Stimulated activated CD4-positive, alpha-beta T cell treated with anti-CD3 and anti-CD28 coated beads, Interleukin-1b, Interleukin-23, amount 100 ng/mL, for 48 hours (primary cell): ENCODE results near the gene APOE.
"Not testable (repeated sequence)": the region's sequence is repeated elsewhere in the genome, so short reads cannot be mapped to it uniquely, and the experiment has no call there.

Experiments
- DNase-seq: peaks from one replicate; pipeline ENCODE4 v3.0.0-alpha.2; 2020

APOE gene

GRCh38 chr19:44886141-44886540 lies 19.5 kb upstream of the APOE start:
- DNase-seq: no peak

GRCh38 chr19:44887648-44888047 lies 17.9 kb upstream of the APOE start:
- DNase-seq: no peak

DNA sequence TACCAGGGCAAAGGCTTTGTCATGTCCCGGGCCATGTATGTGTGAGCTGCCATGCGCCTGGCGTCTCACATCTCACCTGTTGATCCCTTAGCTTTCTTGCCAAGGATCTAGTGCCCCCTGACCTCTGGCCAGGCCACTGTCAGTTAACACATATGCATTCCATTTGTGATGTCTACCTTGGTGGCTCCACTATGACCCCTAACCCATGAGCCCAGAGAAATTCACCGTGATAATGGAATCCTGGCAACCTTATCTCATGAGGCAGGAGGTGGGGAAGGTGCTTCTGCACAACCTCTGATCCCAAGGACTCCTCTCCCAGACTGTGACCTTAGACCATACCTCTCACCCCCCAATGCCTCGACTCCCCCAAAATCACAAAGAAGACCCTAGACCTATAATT lies 17.3 kb upstream of the APOE start:
- DNase-seq: not testable (repeated sequence)

DNA sequence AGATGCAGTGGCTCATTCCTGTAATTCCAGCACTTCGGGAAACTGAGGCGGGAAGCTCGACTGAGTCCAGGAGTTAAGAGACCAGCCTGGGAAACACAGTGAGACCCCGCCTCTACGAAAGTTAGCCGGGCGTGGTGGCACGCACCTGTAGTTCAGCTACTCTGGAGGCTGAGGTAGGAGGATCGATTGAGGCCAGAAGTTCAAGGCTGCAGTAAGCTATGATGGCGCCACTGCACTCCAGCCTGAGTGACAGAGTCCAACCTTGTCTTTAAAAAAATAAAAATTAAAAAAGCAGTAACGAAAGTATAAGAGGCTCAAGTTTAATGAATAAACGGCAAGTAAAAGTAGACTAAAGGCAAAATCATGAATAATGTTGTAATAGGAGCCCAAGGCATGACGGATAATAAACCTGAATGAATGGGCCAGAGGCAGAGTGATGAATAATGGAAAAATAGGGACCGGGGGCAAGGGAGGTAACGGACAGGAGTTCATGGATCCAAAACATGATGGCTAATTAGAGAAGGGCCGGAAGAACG lies 15.7 kb upstream of the APOE start:
- no peak for DNase-seq

GRCh38 chr19:44890366-44891015 lies 15.1 kb upstream of the APOE start:
- peak; percentile 100 for DNase-seq

- peak; percentile 32 for DNase-seq
Observed at GRCh38 chr19:44891016-44891882, 14.3 kb upstream of the APOE start, which contains the start of gene TOMM40. Gene TOMM40 (plus strand): TSS chr19:44891254. CDS start chr19:44891416, 162 bp downstream.

- no peak for DNase-seq
Observed at GRCh38 chr19:44892932-44893331, 12.7 kb upstream of the APOE start.

DNA sequence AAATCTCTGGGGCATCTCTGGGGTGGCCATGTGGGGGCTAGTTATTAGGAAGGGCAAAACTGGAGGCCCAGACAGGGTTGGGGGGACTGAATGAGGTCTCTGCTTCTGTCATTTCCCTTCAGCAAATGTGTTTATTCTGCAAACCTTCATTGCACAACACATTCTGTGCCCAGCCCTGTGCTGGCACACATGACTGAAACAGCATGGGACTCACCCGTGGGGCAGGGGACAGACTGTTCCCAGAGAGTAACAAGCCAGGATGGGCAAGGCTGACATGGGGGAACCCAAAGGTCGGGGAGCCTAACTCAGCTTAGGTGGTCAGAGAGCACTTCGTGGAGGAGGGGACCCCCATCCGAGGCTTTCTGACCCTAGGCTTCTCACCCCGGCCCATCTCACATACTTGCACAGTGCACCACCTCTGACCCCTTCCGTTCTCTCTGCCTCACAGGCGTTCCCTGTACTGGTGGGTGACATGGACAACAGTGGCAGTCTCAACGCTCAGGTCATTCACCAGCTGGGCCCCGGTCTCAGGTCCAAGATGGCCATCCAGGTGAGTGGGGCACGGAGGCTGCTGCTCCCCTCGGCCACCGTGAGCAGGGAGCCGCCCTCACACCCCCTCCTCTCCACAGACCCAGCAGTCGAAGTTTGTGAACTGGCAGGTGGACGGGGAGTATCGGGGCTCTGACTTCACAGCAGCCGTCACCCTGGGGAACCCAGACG lies 12.1 kb upstream of the APOE start:
- no peak for DNase-seq

DNA sequence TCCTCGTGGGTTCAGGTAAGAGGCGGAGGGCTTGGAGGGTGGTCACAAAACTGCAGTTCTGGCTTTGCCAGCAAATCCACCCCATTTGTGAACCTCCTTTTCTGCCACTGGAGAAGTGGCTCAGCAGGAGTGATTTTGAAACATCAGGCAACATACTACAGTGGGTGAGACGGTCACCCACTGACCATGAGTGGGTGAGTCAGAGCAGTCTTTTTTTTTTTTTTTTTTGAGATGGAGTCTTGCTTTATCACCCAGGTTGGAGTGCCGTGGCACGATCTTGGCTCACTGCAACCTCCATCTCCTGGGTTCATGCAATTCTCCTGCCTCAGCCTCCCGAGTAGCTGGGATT lies 11.6 kb upstream of the APOE start:
- no peak for DNase-seq

DNA sequence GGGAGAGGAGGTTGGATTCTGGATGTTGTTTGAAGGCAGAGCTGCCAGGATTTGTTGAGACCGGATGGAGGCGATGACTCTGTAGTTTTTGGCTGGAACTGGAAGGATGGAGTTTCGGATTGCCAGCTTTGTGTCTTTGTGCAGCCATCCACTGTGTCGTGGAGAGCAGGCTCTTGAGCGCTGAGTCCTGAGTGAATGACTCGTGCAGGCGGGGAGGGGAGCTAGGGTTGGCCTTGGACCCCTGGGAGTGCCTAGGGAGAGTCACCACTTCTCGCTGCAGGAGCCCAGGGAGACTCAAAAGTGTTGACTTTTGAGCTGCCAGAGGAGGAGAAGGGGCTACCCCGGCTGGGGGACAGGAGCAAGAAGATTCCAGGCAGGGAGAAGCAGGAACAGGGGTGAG lies 10.7 kb upstream of the APOE start:
- DNase-seq: no peak

- DNase-seq: no peak
Observed at GRCh38 chr19:44897835-44898234, 7.8 kb upstream of the APOE start.

DNA sequence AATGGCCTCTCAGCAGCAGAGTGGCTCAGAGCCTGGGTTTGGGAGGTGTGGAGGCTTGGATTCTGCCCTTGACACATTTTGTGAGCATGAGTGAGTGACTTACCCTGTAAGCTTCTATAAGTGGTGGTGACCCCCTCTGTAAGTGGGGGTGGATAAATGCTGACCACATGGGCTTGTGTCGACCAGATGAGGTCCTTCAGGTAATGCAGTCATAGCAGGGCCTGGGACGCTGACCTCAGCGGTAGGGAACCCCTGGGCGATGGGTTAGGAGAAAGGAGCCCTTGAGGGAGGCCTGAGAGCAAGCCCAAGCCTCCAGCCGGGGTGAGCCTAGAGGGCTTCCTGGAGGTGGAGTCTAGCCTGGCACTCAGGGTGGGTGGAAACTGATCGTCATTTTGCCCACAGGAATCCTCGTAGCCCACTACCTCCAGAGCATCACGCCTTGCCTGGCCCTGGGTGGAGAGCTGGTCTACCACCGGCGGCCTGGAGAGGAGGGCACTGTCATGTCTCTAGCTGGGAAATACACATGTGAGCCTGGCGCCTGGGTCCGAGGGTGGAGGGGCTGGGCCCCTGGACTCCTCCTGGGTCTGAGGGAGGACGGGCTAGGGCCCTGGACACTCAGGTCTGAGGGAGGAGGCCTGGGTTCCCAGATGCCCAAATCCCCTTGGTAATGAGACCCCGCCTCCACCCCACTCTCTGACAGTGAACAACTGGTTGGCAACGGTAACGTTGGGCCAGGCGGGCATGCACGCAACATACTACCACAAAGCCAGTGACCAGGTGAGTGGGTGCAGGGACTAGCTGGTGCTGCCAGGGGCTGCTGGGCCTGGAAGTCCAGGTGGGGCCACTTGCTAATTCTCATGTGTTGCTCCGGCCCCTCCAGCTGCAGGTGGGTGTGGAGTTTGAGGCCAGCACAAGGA lies 5.0 kb upstream of the APOE start:
- DNase-seq: no peak

DNA sequence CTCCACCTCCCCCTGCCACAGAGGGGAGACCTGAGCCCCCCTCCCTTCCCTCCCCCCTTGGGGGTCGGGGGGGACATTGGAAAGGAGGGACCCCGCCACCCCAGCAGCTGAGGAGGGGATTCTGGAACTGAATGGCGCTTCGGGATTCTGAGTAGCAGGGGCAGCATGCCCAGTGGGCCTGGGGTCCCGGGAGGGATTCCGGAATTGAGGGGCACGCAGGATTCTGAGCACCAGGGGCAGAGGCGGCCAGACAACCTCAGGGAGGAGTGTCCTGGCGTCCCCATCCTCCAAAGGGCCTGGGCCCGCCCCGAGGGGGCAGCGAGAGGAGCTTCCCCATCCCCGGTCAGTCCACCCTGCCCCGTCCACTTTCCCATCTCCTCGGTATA lies 2.4 kb upstream of the APOE start:
- DNase-seq: no peak

DNA sequence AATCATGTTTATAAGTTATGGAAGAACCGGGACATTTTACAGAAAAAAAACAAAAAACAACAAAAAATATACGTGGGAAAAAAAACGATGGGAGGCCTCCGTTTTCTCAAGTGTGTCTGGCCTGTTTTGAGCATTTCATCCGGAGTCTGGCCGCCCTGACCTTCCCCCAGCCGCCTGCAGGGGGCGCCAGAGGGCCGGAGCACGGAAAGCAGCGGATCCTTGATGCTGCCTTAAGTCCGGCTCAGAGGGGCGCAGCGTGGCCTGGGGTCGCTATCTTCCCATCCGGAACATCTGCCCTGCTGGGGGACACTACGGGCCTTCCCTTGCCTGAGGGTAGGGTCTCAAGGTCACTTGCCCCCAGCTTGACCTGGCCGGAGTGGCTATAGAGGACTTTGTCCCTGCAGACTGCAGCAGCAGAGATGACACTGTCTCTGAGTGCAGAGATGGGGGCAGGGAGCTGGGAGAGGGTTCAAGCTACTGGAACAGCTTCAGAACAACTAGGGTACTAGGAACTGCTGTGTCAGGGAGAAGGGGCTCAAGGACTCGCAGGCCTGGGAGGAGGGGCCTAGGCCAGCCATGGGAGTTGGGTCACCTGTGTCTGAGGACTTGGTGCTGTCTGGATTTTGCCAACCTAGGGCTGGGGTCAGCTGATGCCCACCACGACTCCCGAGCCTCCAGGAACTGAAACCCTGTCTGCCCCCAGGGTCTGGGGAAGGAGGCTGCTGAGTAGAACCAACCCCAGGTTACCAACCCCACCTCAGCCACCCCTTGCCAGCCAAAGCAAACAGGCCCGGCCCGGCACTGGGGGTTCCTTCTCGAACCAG lies 1.8 kb upstream of the APOE start:
- peak; percentile 76 for DNase-seq

DNA sequence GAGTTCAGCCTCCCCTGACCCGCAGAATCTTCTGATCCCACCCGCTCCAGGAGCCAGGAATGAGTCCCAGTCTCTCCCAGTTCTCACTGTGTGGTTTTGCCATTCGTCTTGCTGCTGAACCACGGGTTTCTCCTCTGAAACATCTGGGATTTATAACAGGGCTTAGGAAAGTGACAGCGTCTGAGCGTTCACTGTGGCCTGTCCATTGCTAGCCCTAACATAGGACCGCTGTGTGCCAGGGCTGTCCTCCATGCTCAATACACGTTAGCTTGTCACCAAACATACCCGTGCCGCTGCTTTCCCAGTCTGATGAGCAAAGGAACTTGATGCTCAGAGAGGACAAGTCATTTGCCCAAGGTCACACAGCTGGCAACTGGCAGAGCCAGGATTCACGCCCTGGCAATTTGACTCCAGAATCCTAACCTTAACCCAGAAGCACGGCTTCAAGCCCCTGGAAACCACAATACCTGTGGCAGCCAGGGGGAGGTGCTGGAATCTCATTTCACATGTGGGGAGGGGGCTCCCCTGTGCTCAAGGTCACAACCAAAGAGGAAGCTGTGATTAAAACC lies 1.1 kb upstream of the APOE start:
- no peak for DNase-seq

DNA sequence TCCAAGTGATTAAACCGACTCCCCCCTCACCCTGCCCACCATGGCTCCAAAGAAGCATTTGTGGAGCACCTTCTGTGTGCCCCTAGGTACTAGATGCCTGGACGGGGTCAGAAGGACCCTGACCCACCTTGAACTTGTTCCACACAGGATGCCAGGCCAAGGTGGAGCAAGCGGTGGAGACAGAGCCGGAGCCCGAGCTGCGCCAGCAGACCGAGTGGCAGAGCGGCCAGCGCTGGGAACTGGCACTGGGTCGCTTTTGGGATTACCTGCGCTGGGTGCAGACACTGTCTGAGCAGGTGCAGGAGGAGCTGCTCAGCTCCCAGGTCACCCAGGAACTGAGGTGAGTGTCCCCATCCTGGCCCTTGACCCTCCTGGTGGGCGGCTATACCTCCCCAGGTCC lies 2.0 kb downstream of the APOE start:
- no peak for DNase-seq

DNA sequence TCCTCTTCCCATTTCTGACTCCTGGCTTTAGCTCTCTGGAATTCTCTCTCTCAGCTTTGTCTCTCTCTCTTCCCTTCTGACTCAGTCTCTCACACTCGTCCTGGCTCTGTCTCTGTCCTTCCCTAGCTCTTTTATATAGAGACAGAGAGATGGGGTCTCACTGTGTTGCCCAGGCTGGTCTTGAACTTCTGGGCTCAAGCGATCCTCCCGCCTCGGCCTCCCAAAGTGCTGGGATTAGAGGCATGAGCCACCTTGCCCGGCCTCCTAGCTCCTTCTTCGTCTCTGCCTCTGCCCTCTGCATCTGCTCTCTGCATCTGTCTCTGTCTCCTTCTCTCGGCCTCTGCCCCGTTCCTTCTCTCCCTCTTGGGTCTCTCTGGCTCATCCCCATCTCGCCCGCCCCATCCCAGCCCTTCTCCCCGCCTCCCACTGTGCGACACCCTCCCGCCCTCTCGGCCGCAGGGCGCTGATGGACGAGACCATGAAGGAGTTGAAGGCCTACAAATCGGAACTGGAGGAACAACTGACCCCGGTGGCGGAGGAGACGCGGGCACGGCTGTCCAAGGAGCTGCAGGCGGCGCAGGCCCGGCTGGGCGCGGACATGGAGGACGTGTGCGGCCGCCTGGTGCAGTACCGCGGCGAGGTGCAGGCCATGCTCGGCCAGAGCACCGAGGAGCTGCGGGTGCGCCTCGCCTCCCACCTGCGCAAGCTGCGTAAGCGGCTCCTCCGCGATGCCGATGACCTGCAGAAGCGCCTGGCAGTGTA lies 2.7 kb downstream of the APOE start:
- DNase-seq: no peak

DNA sequence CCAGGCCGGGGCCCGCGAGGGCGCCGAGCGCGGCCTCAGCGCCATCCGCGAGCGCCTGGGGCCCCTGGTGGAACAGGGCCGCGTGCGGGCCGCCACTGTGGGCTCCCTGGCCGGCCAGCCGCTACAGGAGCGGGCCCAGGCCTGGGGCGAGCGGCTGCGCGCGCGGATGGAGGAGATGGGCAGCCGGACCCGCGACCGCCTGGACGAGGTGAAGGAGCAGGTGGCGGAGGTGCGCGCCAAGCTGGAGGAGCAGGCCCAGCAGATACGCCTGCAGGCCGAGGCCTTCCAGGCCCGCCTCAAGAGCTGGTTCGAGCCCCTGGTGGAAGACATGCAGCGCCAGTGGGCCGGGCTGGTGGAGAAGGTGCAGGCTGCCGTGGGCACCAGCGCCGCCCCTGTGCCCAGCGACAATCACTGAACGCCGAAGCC lies 3.3 kb downstream of the APOE start:
- no peak for DNase-seq

DNA sequence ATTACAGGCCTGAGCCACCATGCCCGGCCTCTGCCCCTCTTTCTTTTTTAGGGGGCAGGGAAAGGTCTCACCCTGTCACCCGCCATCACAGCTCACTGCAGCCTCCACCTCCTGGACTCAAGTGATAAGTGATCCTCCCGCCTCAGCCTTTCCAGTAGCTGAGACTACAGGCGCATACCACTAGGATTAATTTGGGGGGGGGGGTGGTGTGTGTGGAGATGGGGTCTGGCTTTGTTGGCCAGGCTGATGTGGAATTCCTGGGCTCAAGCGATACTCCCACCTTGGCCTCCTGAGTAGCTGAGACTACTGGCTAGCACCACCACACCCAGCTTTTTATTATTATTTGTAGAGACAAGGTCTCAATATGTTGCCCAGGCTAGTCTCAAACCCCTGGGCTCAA lies 4.2 kb downstream of the APOE start:
- DNase-seq: no peak

DNA sequence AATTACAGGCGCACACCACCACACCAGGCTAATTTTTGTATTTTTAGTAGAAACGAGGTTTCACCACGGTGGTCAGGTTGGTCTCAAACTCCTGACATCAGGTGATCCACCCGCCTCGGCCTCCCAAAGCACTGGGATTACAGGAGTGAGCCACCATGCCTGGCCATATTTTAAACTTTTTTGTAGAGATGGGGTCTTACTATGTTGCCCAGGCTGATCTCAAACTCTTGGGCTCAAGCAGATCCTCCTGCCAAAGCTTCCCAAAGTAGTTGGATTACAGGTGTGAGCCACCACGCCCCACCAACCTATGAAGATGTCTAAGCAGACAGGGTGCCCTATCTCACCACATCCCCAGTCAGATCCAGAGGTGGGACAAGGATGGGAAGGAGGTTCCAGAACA lies 6.3 kb downstream of the APOE start:
- DNase-seq: not testable (repeated sequence)
